D721Med (cell line): ENCODE measurements around the gene ABI3BP.

Source experiments
- DNase-seq: peaks from one replicate; pipeline ENCODE4 v3.0.0; 2011; ENCODE audit warnings: low spot score; ENCODE audit not compliant: insufficient read length
- FAIRE-seq: peaks from 2 replicates; lab custom pipeline; 2011; peaks lifted over from hg19 to GRCh38; lab: Jason Lieb, UNC
- CTCF ChIP-seq: IDR thresholded peaks from 2 replicates; pipeline ENCODE4 v1.5.1; 2012; ENCODE audit warnings: mild to moderate bottlenecking, control low read depth; ENCODE audit not compliant: insufficient read depth; ENCODE audit errors: missing control alignments

Gene ABI3BP

GRCh38 chr3:100760377-100760776 is 232.8 kb downstream of the ABI3BP start:
- FAIRE-seq: no peak
- TF ChIP-seq CTCF: no peak
- DNase-seq: no peak

- TF ChIP-seq CTCF: no peak
- DNase-seq (no peak), FAIRE-seq (no peak)
Measured at GRCh38 chr3:100759950-100760349, 233.3 kb downstream of the ABI3BP start.

- DNase-seq: no peak
- TF ChIP-seq CTCF: no peak
Measured at GRCh38 chr3:100759159-100759558, 234.1 kb downstream of the ABI3BP start.

GRCh38 chr3:100756441-100756840 is 236.8 kb downstream of the ABI3BP start:
- no peak for DNase-seq
- no peak for FAIRE-seq
- TF ChIP-seq CTCF: no peak

More at GRCh38 chr3:100759159-100759558, 234.1 kb downstream of the ABI3BP start:
- no peak for FAIRE-seq

- DNase-seq (no peak), FAIRE-seq (no peak)
- no peak for TF ChIP-seq CTCF
Measured at GRCh38 chr3:100754563-100755334, 238.5 kb downstream of the ABI3BP start.

GRCh38 chr3:100753846-100754245 is 239.4 kb downstream of the ABI3BP start:
- DNase-seq (no peak), FAIRE-seq (no peak)
- TF ChIP-seq CTCF: no peak

GRCh38 chr3:100748967-100749366 is 244.3 kb downstream of the ABI3BP start:
- no peak for DNase-seq
- TF ChIP-seq CTCF: no peak
- no peak for FAIRE-seq
